IPS DF 6.9 (cell line): Measurements from ENCODE around the gene CEP152.

Experiments
- DNase-seq: peaks from one replicate; pipeline ENCODE4 v3.0.0-alpha.2; 2013; ENCODE audit warnings: low read depth, low spot score
- H3K27ac ChIP-seq: one replicate; pipeline ENCODE4 v1.5.1; 2013; ENCODE audit warnings: low read length, control low read depth
- H3K27me3 ChIP-seq: 2 replicates; pipeline ENCODE4 v1.6.1; 2013; ENCODE audit warnings: mild to moderate bottlenecking, low read length; ENCODE audit not compliant: control insufficient read depth, insufficient read depth
- H3K36me3 ChIP-seq: 2 replicates; pipeline ENCODE4 v1.6.1; 2013; ENCODE audit warnings: low read length; ENCODE audit not compliant: control insufficient read depth, insufficient read depth
- H3K4me1 ChIP-seq: 2 replicates; pipeline ENCODE4 v1.6.1; 2013; ENCODE audit warnings: low read length; ENCODE audit not compliant: control insufficient read depth, insufficient read depth
- H3K4me3 ChIP-seq: 2 replicates; pipeline ENCODE4 v1.5.1; 2013; ENCODE audit warnings: mild to moderate bottlenecking, low read length
- H3K9me3 ChIP-seq: 2 replicates; pipeline ENCODE4 v1.6.1; 2013; ENCODE audit warnings: low read length, inconsistent platforms; ENCODE audit not compliant: control insufficient read depth, insufficient read depth
- WGBS: extraction: QIAGEN DNeasy Blood & Tissue Kit; methylation state at CpG from one replicate; pipeline ENCODE4 v1.1.7; 2013; ENCODE audit warnings: mixed read lengths, missing lambda C conversion rate; ENCODE audit not compliant: insufficient read length, insufficient coverage; 5-methylcytosine and 5-hydroxymethylcytosine counted together

Gene CEP152

DNA sequence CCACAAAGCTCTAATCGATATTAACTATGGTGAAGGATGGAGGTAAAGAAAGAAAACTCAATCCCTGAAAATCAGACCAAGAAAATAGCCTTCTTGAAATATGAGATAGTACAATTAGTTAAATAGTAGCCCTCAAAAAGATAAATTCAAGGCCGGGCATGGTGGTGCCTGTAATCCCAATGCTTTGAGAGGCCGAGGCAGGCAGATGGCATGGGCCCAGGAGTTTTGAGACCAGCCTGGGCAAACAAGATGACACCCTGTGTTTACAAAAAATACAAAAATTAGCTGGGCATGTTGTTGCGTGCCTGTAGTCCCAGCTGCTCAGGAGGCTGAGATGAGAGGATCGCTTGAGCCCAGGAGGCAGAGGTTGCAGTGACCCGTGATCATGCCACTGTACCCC lies 31.6 kb upstream of the CEP152 start:
- Histone ChIP-seq H3K36me3 (no peaks in the 10 kb centered on the region), H3K4me3 (no peak overlapping the region), H3K9me3 (no peaks in the 10 kb centered on the region; the same call in 1 of the 2 replicates), H3K27ac (no peak overlapping the region), H3K27me3 (no peaks in the 10 kb centered on the region), H3K4me1 (no peaks in the 10 kb centered on the region)
- no peak for DNase-seq
- no CpG with 5 or more reads among the region's 6 CpGs for WGBS

DNA sequence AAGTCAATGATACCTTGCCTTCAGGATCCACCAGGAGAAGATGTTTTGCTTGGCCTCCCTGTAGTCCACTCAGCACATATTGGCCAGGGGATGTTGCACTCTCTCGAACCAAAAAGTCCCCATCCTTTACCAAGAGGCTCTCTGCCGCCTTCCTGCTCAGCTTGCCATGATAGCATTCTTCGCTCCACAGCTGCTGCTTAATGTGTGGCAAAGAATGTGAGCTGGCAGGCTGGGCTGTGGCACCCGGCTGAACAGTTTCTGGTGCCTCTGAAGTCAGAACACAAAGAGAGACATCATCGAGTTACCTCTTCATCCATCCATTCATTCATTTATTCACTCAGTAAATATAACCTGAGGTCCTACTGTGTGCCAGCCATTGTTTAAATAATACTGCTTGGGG lies 23.9 kb upstream of the CEP152 start:
- no peak for DNase-seq
- WGBS = no CpG with 5 or more reads among the region's 5 CpGs
- Histone ChIP-seq H3K4me1 (no peaks in the 10 kb centered on the region), H3K4me3 (no peak overlapping the region), H3K27ac (no peak overlapping the region), H3K36me3 (no peaks in the 10 kb centered on the region), H3K27me3 (no peaks in the 10 kb centered on the region), H3K9me3 (no peaks in the 10 kb centered on the region)

- H3K36me3 ChIP-seq = no peaks in the 10 kb centered on the region
- no peak overlapping the region for H3K27ac ChIP-seq
- DNase-seq = no peak
- H3K4me1 ChIP-seq = no peaks in the 10 kb centered on the region
- no peak overlapping the region for H3K4me3 ChIP-seq
- no peaks in the 10 kb centered on the region for H3K27me3 ChIP-seq
- no peaks in the 10 kb centered on the region for H3K9me3 ChIP-seq
Measured at GRCh38 chr15:48833526-48834239, 22.8 kb upstream of the CEP152 start.

- H3K27ac ChIP-seq = no peak overlapping the region
- DNase-seq = no peak
- H3K9me3 ChIP-seq = no peaks in the 10 kb centered on the region
- H3K36me3 ChIP-seq = no peaks in the 10 kb centered on the region
- H3K4me3 ChIP-seq = no peak overlapping the region
- no peaks in the 10 kb centered on the region for H3K27me3 ChIP-seq
- no peaks in the 10 kb centered on the region for H3K4me1 ChIP-seq
Measured at GRCh38 chr15:48832648-48833047, 21.8 kb upstream of the CEP152 start.

- no peak for DNase-seq
- no peaks in the 10 kb centered on the region for H3K27me3 ChIP-seq
- H3K27ac ChIP-seq = no peak overlapping the region
- H3K36me3 ChIP-seq = no peaks in the 10 kb centered on the region
- no peak overlapping the region for H3K4me3 ChIP-seq
- no peaks in the 10 kb centered on the region for H3K4me1 ChIP-seq
- H3K9me3 ChIP-seq = no peaks in the 10 kb centered on the region
Measured at GRCh38 chr15:48828906-48829305, 18.0 kb upstream of the CEP152 start.

GRCh38 chr15:48828471-48828870 lies 17.6 kb upstream of the CEP152 start:
- Histone ChIP-seq H3K27ac (no peak overlapping the region), H3K9me3 (no peaks in the 10 kb centered on the region), H3K27me3 (no peaks in the 10 kb centered on the region), H3K4me1 (no peaks in the 10 kb centered on the region; the same call in 1 of the 2 replicates), H3K36me3 (no peaks in the 10 kb centered on the region), H3K4me3 (no peak overlapping the region)
- DNase-seq = no peak
- no CpG with 5 or more reads among the region's 4 CpGs for WGBS

DNA sequence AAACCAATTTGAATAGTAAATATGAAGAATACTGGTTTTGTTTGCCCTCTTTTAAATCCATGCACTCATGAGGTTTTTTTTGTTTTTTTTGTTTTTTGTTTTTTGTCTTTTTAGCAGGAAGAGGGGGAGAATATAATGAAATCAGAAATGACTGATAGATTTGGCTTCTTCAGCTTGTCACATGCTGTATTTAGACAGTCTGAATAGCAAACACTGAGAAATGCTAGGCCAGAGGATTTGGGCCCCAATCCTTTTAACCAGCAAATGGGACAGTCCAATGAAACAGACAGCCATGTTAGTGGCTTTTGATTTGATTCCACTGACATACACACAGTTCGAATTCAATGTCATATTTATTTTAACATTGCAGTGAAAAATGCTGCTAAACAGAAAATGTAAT lies 14.2 kb upstream of the CEP152 start:
- H3K4me3 ChIP-seq = no peak overlapping the region
- no peaks in the 10 kb centered on the region; the same call in 1 of the 2 replicates for H3K4me1 ChIP-seq
- no peak overlapping the region for H3K27ac ChIP-seq
- DNase-seq = no peak
- no peaks in the 10 kb centered on the region for H3K9me3 ChIP-seq
- no CpG with 5 or more reads among the region's 1 CpG for WGBS
- no peaks in the 10 kb centered on the region for H3K36me3 ChIP-seq
- no peaks in the 10 kb centered on the region for H3K27me3 ChIP-seq

GRCh38 chr15:48823706-48824105 lies 12.8 kb upstream of the CEP152 start:
- H3K4me3 ChIP-seq = no peak overlapping the region
- H3K9me3 ChIP-seq = no peaks in the 10 kb centered on the region
- H3K36me3 ChIP-seq = no peaks in the 10 kb centered on the region
- no peaks in the 10 kb centered on the region; the same call in 1 of the 2 replicates for H3K4me1 ChIP-seq
- H3K27ac ChIP-seq = no peak overlapping the region
- H3K27me3 ChIP-seq = no peaks in the 10 kb centered on the region
- no peak for DNase-seq
- WGBS = no CpG with 5 or more reads among the region's 1 CpG

DNA sequence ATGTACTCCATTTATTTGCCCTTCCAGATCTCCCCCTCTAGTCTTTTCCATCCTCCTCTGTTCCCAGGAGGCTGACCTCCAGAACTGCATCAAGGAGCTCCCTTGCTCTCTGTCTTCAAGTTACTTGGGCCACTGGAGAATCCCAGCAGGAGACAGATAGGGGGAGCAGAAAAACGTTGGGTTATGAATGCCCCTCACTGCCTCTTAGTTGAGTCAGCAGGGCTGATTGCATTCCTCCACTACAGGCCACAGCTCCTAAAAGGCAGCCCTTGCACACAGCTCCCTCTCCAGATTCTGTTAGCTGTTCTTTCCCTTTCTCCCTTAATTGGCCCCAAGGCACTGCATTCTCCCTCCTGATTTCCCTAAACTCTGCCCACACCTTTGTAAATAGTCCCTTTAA lies 12.4 kb upstream of the CEP152 start:
- H3K9me3 ChIP-seq = no peaks in the 10 kb centered on the region
- no peak overlapping the region for H3K4me3 ChIP-seq
- whole genome bisulfite sequencing = no CpG with 5 or more reads among the region's 1 CpG
- H3K4me1 ChIP-seq = no peaks in the 10 kb centered on the region; the same call in 1 of the 2 replicates
- no peaks in the 10 kb centered on the region for H3K27me3 ChIP-seq
- no peak for DNase-seq
- no peaks in the 10 kb centered on the region for H3K36me3 ChIP-seq
- H3K27ac ChIP-seq = no peak overlapping the region

GRCh38 chr15:48814286-48814685 lies 3.4 kb upstream of the CEP152 start:
- no CpG with 5 or more reads among the region's 2 CpGs for WGBS
- H3K36me3 ChIP-seq = no peaks in the 10 kb centered on the region
- no peaks in the 10 kb centered on the region for H3K4me1 ChIP-seq
- no peak overlapping the region for H3K4me3 ChIP-seq
- no peak overlapping the region for H3K27ac ChIP-seq
- H3K27me3 ChIP-seq = no peaks in the 10 kb centered on the region
- no peak for DNase-seq
- H3K9me3 ChIP-seq = no peaks in the 10 kb centered on the region

DNA sequence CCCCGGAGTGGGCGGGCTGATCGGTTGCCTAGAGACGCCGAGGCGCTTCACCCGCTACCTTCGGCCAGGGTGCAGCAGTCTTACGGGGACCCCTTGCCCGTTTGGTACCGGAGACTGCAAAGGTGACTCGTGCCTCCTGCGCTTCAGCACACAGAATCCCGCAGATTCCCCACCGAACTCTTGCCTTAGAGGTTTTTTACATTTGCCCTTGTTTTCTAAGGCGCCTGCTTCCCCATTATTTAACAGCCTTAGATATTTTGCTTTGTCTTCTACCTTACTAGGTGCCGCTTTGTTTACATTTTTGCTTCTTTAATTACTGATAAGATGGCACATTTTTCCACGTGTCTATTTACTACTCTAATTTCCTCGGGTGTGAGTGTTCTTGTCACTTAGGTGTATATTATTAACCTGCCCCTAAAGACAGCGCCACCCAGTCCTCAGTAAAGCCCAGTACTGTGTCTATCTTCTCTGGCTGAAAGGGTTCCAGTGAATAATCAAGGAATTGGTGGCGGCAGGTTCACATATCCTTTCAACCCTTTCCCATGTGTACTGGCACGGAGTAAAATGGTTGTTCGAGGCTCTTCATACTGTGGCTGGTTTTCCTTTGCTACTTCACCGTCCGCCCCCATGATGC lies 573 bp upstream of the CEP152 start:
- WGBS = no CpG with 5 or more reads among the region's 25 CpGs
- Histone ChIP-seq H3K9me3 (no peaks in the 10 kb centered on the region), H3K27ac (no peak overlapping the region)

More for the DNA sequence above, 573 bp upstream of the CEP152 start:
- H3K4me3 ChIP-seq = peak overlapping the region; percentile 52; the same call in 1 of the 2 replicates
- no peak for DNase-seq
- H3K27me3 ChIP-seq = no peaks in the 10 kb centered on the region
- H3K4me1 ChIP-seq = no peaks in the 10 kb centered on the region
- no peaks in the 10 kb centered on the region for H3K36me3 ChIP-seq
